ENCODE data around the gene PIK3R3.

The PIK3R3 gene

DNA sequence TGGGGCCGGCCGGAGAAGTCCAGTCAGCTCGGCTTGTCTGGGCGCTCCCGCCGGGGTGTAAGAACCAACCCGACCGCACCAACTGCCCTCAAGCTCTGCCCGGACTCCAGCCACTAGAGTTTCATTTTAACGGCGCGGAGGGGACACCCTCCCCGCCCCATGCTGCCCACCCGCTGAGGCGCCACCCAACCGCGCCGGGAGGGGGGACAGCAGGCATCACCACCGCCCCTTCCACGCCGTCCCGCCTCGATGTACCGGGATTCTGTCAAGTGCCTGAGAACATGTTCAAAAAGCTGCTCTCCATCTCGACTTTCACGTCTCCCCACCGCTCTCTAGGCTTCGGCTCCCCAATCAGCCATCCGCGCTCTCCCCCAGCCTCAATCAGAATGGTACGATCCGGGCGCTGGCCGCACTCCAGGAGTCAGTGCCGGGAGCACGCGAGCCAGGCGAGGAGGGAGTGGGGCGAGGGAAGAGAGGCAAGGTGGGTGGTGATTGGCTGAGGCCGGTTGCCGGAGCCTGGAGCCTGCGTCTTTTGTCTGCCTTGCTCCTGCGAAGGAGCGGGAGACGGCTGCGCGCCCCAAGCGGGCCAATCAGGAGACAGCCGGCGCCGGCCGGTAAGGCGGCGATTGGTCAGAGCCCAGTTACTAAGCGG is at the start of gene PIK3R3:
TSS of gene PIK3R3 (minus strand) at position 101 of the 652 bp plus-strand sequence. CDS start 677 bp downstream, outside the sequence.
- peak; percentile 77 to 80 for DNase-seq

GRCh38 chr1:46181343-46182260 is 49.2 kb upstream of the PIK3R3 start:
- no peak for DNase-seq

GRCh38 chr1:46180082-46180616 is 47.7 kb upstream of the PIK3R3 start:
- DNase-seq: no peak

- DNase-seq: peak; percentile 57
Observed at GRCh38 chr1:46179138-46180081, 47.0 kb upstream of the PIK3R3 start.

- DNase-seq: no peak
Observed at GRCh38 chr1:46176211-46176865, 43.9 kb upstream of the PIK3R3 start, which contains the start of gene P3R3URF. P3R3URF (minus strand) TSS chr1:46176488; CDS start chr1:46176471, 17 bp downstream.

- no peak for DNase-seq
Observed at GRCh38 chr1:46175243-46175642, 42.8 kb upstream of the PIK3R3 start.

DNA sequence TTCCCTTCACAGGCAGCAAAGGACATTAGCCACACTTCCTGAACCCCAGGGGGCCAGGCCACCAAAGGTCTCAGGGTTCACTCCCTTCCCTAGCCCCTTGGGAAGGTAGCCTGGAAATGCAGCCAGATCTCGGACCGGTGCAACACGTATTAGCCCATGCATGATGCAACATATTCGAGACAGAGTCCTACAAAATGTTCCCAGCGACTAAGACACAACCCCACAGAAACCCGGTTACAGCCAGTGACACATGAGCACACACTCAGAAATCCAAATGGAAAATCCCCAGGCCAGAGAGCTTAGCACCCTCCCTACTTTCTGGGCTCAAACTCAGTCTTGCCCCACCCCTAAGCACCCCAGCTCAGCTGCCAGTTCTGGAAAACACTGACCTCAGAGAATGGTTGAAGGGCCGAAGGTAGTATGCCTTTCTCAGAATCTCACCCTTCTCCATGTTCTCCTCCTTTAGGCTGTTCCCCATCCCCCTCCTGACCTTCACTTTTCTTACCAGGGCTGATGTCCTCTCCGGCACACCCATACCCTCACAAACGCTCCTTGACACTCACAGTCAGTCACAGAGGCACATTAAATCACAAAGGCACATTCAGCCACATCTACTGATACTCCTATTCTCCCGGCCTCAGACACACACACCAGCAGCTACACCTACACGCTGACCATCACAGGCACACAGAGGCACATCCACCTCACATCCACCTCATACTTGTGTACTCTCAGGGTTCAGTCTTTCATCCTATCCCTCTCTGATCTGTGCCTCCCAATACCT is 42.2 kb upstream of the PIK3R3 start, which contains the start of gene TSPAN1:
TSS of gene TSPAN1 (plus strand) at position 640 of the 784 bp plus-strand sequence. CDS start 6,021 bp downstream, outside the sequence.
- no peak for DNase-seq

- no peak for DNase-seq
Observed at GRCh38 chr1:46173361-46173856, 41.0 kb upstream of the PIK3R3 start.

- no peak for DNase-seq
Observed at GRCh38 chr1:46172321-46172720, 39.9 kb upstream of the PIK3R3 start.

- DNase-seq: no peak
Observed at GRCh38 chr1:46171871-46172270, 39.4 kb upstream of the PIK3R3 start.

DNA sequence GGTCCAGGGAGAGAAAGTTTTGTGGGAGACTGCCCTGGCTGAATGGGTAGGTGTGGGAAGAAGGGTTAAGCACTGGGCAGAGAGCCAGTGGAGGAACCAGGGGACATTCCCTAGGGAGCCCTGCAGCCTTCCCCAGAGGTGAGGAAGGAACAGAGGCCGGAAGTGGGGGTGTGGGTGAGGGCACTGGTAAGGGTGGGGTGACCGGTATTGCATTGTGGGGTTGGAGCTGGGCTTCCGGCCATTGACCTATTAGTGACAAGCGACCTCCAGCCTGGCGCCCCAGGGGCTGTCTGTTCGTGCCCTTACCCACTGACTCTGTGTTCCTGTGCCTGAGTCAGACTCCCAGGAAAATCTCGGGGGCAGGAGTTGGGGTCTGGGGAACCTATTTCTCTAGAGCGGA is 38.9 kb upstream of the PIK3R3 start:
- DNase-seq: no peak

- no peak for DNase-seq
Observed at GRCh38 chr1:46169811-46170454, 37.5 kb upstream of the PIK3R3 start.

DNA sequence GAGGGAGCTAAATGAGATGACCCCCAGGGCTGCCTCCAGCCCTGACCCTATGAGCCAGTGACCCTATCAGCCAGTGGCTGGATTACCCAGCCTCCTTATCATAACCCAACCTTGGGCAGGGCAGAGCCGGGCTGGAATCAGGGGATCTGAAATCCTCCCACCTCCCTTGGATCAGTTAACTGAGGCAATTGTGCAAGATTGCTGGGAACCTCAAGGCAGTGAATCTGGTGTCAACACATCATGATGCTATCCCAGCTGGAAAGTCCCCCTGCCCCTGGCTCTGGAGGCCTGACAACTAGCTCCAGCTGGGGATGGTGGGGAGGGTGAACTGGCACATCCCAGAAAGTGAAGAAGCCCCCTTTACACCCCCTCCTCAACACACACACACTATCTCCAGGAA is 36.0 kb upstream of the PIK3R3 start:
- no peak for DNase-seq

GRCh38 chr1:46166521-46167462 is 34.4 kb upstream of the PIK3R3 start:
- DNase-seq: peak in 1 of 2 experiments; percentile 29

DNA sequence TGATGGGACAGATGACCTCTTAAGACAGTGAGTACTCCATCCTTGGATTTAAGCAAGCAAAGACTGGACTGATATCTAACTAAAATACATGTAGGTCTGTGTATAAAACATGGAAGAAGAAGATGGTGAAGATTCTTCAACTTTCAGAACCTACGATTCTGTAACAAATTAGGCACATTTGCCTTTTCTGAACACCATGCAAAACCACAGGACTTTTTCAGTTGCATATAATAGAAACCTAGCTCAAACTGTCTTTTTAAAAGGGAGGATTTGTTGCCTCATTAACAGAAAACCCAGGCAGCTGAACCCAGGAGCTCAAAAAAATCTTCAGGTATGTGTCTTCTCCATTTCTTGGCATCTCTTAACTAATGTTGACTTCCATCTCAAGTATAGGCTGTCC is 27.8 kb upstream of the PIK3R3 start:
- DNase-seq: no peak

GRCh38 chr1:46159516-46159915 is 27.1 kb upstream of the PIK3R3 start:
- no peak for DNase-seq

- no peak for DNase-seq
Observed at GRCh38 chr1:46158312-46159281, 26.2 kb upstream of the PIK3R3 start.

- DNase-seq: no peak
Observed at GRCh38 chr1:46157916-46158311, 25.5 kb upstream of the PIK3R3 start.
